Activated CD8-positive, alpha-beta memory T cell treated with anti-CD3 and anti-CD28 coated beads for 4 hours (primary cell): ENCODE results near the gene MOSPD2.

ENCODE experiments used
- DNase-seq, 2 donors: peaks; one replicate each; pipeline ENCODE4 v3.0.0-alpha.2; 2020; ENCODE audit warnings: low read depth in 2 of 2

Gene MOSPD2

GRCh38 chrX:14872851-14873675 is at the start of gene MOSPD2, which contains the start of gene FANCB:
Gene MOSPD2 (plus strand): TSS chrX:14873421. CDS start chrX:14873529, 108 bp downstream.
Gene FANCB (minus strand): TSS chrX:14873069. CDS start chrX:14865510, 7,559 bp downstream.
- DNase-seq = peak; percentile 84 to 89

GRCh38 chrX:14825851-14826250 is 47.4 kb upstream of the MOSPD2 start:
- DNase-seq = no peak

- no peak for DNase-seq
Measured at GRCh38 chrX:14826319-14826718, 46.9 kb upstream of the MOSPD2 start.

GRCh38 chrX:14829643-14830042 is 43.6 kb upstream of the MOSPD2 start:
- DNase-seq = no peak

- DNase-seq = no peak
Measured at GRCh38 chrX:14832151-14832550, 41.1 kb upstream of the MOSPD2 start.

GRCh38 chrX:14832586-14832985 is 40.6 kb upstream of the MOSPD2 start:
- DNase-seq = no peak

GRCh38 chrX:14837155-14837554 is 36.1 kb upstream of the MOSPD2 start:
- no peak for DNase-seq

- no peak for DNase-seq
Measured at GRCh38 chrX:14843666-14844065, 29.6 kb upstream of the MOSPD2 start.

GRCh38 chrX:14851526-14851925 is 21.7 kb upstream of the MOSPD2 start:
- DNase-seq = no peak

- DNase-seq = no peak
Measured at GRCh38 chrX:14864631-14865030, 8.6 kb upstream of the MOSPD2 start.

GRCh38 chrX:14865201-14865600 is 8.0 kb upstream of the MOSPD2 start:
- DNase-seq = no peak

- no peak for DNase-seq
Measured at GRCh38 chrX:14871767-14872166, 1.5 kb upstream of the MOSPD2 start.

- no peak for DNase-seq
Measured at GRCh38 chrX:14872355-14872754, 866 bp upstream of the MOSPD2 start.

GRCh38 chrX:14873676-14874049 is 442 bp downstream of the MOSPD2 start:
- DNase-seq = no peak

GRCh38 chrX:14875624-14876023 is 2.4 kb downstream of the MOSPD2 start:
- no peak for DNase-seq

- DNase-seq = no peak
Measured at GRCh38 chrX:14883826-14884225, 10.6 kb downstream of the MOSPD2 start.

GRCh38 chrX:14884714-14885113 is 11.5 kb downstream of the MOSPD2 start:
- DNase-seq = no peak

GRCh38 chrX:14886252-14886651 is 13.0 kb downstream of the MOSPD2 start:
- no peak for DNase-seq

GRCh38 chrX:14896273-14896672 is 23.1 kb downstream of the MOSPD2 start:
- DNase-seq = no peak

- no peak for DNase-seq
Measured at GRCh38 chrX:14897042-14897441, 23.8 kb downstream of the MOSPD2 start.

GRCh38 chrX:14899607-14900006 is 26.4 kb downstream of the MOSPD2 start:
- no peak for DNase-seq

GRCh38 chrX:14902537-14902936 is 29.3 kb downstream of the MOSPD2 start:
- no peak for DNase-seq

GRCh38 chrX:14903891-14904290 is 30.7 kb downstream of the MOSPD2 start:
- DNase-seq = no peak

GRCh38 chrX:14913241-14913640 is 40.0 kb downstream of the MOSPD2 start:
- DNase-seq = no peak
